Lower leg skin (tissue), 4 donors: ENCODE measurements around the gene C14orf93. TPM values are rescaled to one million over a fixed set of nuclear protein-coding genes. Genes with fewer than 3 reads are reported as not detected.

Source experiments
- DNase-seq, 2 donors: peaks; one replicate each; pipeline ENCODE4 v3.0.0-alpha.2; 2019; ENCODE audit warnings: low spot score in 2 of 2
- H3K4me3 ChIP-seq: fragments of 200-600 bp; sonication (generic); 2 replicates; pipeline ENCODE4 v1.5.1; 2017; ENCODE audit warnings: mild to moderate bottlenecking, low read depth; ENCODE audit not compliant: poor library complexity, severe bottlenecking
- POLR2A ChIP-seq, 2 donors: fragments of 450-650 bp; IDR thresholded peaks; one replicate each; pipeline ENCODE4 v1.6.1; 2016 to 2017; ENCODE audit warnings: antibody characterized with exemption in 2 of 2, mild to moderate bottlenecking in 1 of 2, moderate library complexity in 1 of 2
- WGBS, 2 donors: methylation state at CpG; one replicate each; pipeline ENCODE4 v1.1.5; 2018; 5-methylcytosine and 5-hydroxymethylcytosine counted together
- intact Hi-C: fragments of 100-400 bp; cut with DNase I; formaldehyde crosslinking; loops from one replicate; pipeline ENCODE4 v1.15.0; 2023; ENCODE audit warnings: low total_unique reads
- total RNA-seq, 4 donors: library from RNA; depleted of rRNA; stranded (reverse); fragments of >200 nt; gene quantifications; one replicate each; pipeline ENCODE4 v1.1.0, GENCODE V29; 2016
- TF ChIP-seq, protein P1 (sequence below), 3 donors: fragments of 450-650 bp; IDR thresholded peaks; one replicate each; pipeline ENCODE4 v1.5.1; 2016; ENCODE audit warnings: antibody characterized with exemption in 3 of 3, mild to moderate bottlenecking in 3 of 3, moderate library complexity in 2 of 3

C14orf93 gene
- total RNA-seq, 4 donors from 2014 or later = 16.9 to 29.6 (median 23.2) TPM

DNA sequence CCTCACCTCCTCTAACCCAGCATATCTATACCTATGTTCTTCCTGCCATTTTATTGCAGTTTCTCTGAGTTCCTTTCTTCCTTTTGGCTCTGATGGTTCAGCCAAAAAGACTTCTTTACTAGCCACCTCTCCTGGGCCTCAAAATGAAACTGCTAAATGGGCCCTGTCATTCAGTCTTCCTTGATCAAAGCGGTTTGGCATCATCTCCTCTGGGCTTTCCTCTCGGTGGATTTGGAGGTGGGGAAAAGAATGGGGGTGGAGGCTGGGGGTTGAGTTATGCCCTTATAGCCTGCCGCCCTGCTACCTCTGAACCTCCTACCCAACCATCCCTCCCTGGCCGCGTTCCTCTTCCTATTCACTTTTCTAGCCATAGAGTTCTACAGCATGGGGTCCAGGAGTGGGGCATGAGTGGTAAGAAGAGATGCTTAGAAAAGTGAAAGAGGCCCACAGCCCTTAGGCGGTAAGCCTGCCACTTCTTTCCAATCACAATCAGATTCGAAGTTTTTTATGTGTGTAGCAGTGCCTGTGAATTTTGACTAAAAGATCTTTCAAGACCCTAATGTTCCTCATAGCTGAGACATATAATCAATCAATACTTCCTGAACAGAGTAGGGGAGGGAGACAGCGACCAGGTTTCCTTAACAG, 30.1 kb downstream of the C14orf93 start:
- TF ChIP-seq, protein P1, sequence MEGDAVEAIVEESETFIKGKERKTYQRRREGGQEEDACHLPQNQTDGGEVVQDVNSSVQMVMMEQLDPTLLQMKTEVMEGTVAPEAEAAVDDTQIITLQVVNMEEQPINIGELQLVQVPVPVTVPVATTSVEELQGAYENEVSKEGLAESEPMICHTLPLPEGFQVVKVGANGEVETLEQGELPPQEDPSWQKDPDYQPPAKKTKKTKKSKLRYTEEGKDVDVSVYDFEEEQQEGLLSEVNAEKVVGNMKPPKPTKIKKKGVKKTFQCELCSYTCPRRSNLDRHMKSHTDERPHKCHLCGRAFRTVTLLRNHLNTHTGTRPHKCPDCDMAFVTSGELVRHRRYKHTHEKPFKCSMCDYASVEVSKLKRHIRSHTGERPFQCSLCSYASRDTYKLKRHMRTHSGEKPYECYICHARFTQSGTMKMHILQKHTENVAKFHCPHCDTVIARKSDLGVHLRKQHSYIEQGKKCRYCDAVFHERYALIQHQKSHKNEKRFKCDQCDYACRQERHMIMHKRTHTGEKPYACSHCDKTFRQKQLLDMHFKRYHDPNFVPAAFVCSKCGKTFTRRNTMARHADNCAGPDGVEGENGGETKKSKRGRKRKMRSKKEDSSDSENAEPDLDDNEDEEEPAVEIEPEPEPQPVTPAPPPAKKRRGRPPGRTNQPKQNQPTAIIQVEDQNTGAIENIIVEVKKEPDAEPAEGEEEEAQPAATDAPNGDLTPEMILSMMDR (IDR thresholded peaks at IDR 0.05) = no peak
- TF ChIP-seq POLR2A (IDR thresholded peaks at IDR 0.05) = no peak
- intact Hi-C loops = no loop called here

GRCh38 chr14:22978981-22979671, 30.8 kb downstream of the C14orf93 start:
- peak; percentile 80 to 94 for DNase-seq
- WGBS, 2 donors = 32 to 36% methylated on average over 5 of the region's 5 CpGs
- H3K4me3 ChIP-seq = no peak overlapping the region
- TF ChIP-seq, protein P1 (IDR thresholded peaks at IDR 0.05) = no peak
- no peak for TF ChIP-seq POLR2A (IDR thresholded peaks at IDR 0.05)
- intact Hi-C loops = no loop called here

More for the DNA sequence above, 30.1 kb downstream of the C14orf93 start:
- WGBS, 2 donors = 33 to 45% methylated on average over 8 of the region's 8 CpGs
- H3K4me3 ChIP-seq = no peak overlapping the region
- peak in 1 of 2 donors; percentile 22 for DNase-seq

- no peak for TF ChIP-seq POLR2A (IDR thresholded peaks at IDR 0.05)
- TF ChIP-seq, protein P1 (IDR thresholded peaks at IDR 0.05) = no peak
- no peak overlapping the region for H3K4me3 ChIP-seq
- 37 to 46% methylated on average over 3 of the region's 3 CpGs for WGBS, 2 donors
- DNase-seq = no peak
- intact Hi-C loops = no loop called here
These were observed 31.5 kb downstream of the C14orf93 start for GRCh38 chr14:22978487-22978837.

DNA sequence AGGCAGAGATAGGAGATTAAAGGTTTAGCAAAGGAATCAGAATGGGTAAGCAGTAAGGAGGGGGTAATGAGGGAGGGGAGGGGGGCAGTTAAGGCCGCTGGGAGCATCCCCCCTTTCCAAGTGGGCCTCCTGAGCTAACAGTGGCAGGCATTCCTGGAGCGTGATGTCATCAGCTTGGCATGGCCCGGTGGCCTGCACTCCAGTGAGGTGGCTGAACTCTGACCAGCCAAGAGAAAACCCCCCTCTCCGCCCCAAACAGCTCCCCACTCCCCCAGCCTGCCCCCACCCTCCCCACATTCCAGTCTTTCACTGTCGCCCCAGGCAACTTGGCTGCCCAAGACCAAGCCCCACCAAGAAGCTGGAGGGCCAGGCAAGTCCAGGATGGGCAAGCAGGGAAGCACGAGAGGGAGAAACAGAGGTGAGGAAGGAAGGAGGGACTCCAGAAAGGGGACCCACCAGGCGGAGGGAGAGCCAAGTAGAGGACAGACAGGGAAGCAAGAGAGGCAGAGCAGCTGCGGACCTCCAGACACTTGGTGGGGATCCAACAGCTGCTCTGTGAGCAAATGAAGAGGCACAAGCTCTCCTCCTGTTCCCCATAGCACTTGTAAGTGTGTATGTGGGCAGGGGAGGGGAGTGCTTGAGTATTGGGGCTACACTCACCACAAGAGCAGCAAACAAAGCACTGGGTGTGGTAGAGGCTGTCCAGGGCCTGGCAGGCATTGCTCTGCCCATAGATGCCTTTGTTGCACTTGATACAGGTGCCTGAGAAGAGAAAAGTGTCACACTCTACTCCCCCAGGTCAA, 32.1 kb downstream of the C14orf93 start:
- peak in 1 of 2 donors; percentile 84 for DNase-seq
- 28 to 42% methylated on average over 8 of the region's 8 CpGs for WGBS, 2 donors

DNA sequence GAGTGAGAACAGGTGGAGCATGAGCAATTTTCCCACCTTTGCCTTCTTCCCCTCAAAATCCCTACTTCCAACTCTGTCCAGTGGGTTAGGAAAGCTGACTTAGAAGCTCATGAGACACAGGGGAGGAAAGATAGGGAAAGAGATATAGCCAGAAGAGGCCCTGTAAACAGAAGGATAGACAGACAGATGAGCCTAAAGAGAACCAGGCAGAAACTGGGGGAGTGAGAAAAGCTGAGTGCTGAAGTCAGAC, 32.6 kb downstream of the C14orf93 start:
- H3K4me3 ChIP-seq = no peak overlapping the region
- TF ChIP-seq, protein P1 (IDR thresholded peaks at IDR 0.05) = no peak
- no peak for TF ChIP-seq POLR2A (IDR thresholded peaks at IDR 0.05)
- intact Hi-C loops = no loop called here
- DNase-seq = no peak

More for the DNA sequence above, 32.1 kb downstream of the C14orf93 start:
- no peak for TF ChIP-seq POLR2A (IDR thresholded peaks at IDR 0.05)
- TF ChIP-seq, protein P1 (IDR thresholded peaks at IDR 0.05) = no peak
- H3K4me3 ChIP-seq = no peak overlapping the region
- intact Hi-C loops = no loop called here
